ENCODE results near the gene SGMS1. TPM values are rescaled to one million over a fixed set of nuclear protein-coding genes. Genes with fewer than 3 reads are reported as not detected.

Gene SGMS1
- total RNA-seq, 4 donors from 2014 or later = 80.8 to 98.9 (median 90.7) TPM

DNA sequence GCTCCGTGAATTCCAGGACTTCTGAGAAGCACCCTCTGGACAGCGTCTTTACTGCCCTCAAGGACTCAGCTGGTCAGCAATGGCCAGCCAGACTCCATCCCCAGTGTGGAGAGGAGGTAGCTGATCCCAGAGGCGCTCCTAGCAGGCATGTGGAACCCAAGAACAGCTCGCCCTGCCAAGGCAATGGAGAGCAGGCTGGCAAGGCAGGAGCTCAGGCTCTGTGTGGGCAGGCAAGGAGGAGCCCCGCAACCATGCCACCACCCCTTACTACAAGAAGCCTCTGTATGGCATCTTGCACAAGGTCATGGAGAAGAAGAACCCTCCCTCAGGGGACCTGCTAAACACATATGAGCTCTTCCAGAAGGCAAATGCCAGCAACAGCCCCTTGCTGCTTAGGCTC lies 34.4 kb upstream of the SGMS1 start:
- Histone ChIP-seq H3K36me3 (no peaks in the 10 kb centered on the region), H3K4me3 (replicated peaks in 1 of 3) (no peak overlapping the region), H3K4me1 (peaks cover 0 to 4% of the 10 kb centered on the region in 2 donors), H3K9me3 (no peaks in the 10 kb centered on the region), H3K27ac (no peak overlapping the region), H3K27me3 (no peaks in the 10 kb centered on the region)
- DNase-seq = no peak
- WGBS, 2 donors = 86 to 95% methylated on average over 2 to 4 of the region's 5 CpGs
- intact Hi-C loops (cut with DNase I) = no loop called here
- TF ChIP-seq POLR2A (IDR thresholded peaks at IDR 0.05) = no peak
- TF ChIP-seq, protein P1, sequence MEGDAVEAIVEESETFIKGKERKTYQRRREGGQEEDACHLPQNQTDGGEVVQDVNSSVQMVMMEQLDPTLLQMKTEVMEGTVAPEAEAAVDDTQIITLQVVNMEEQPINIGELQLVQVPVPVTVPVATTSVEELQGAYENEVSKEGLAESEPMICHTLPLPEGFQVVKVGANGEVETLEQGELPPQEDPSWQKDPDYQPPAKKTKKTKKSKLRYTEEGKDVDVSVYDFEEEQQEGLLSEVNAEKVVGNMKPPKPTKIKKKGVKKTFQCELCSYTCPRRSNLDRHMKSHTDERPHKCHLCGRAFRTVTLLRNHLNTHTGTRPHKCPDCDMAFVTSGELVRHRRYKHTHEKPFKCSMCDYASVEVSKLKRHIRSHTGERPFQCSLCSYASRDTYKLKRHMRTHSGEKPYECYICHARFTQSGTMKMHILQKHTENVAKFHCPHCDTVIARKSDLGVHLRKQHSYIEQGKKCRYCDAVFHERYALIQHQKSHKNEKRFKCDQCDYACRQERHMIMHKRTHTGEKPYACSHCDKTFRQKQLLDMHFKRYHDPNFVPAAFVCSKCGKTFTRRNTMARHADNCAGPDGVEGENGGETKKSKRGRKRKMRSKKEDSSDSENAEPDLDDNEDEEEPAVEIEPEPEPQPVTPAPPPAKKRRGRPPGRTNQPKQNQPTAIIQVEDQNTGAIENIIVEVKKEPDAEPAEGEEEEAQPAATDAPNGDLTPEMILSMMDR (IDR thresholded peaks at IDR 0.05) = no peak

DNA sequence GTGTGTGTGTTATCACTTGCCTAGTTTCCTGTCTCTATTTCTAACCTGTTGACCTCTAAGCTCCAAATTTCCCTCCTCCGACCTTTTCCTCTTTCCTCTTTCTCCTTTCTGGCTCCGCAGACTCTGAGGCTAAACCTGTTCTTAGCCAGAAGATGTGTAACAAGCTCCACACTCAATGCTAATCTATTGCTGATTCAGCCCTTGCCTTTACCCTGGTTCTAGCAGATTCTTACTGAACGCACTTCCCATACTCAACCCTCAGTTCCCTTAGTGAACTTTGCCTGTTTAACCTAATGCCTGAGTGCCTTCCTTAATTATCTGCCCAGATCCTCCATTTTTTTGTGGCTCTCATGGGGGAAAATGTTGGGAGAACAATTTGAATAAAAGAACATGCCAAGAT lies 30.0 kb upstream of the SGMS1 start:
- Histone ChIP-seq H3K4me1 (peaks cover 0 to 4% of the 10 kb centered on the region in 2 donors), H3K27me3 (no peaks in the 10 kb centered on the region), H3K9me3 (no peaks in the 10 kb centered on the region), H3K4me3 (replicated peaks in 1 of 3) (no peak overlapping the region), H3K36me3 (no peaks in the 10 kb centered on the region), H3K27ac (no peak overlapping the region)
- intact Hi-C loops (cut with DNase I) = no loop called here
- no peak for DNase-seq
- WGBS, 2 donors = 44 to 48% methylated on average over 3 of the region's 3 CpGs
- TF ChIP-seq POLR2A (IDR thresholded peaks at IDR 0.05) = no peak
- TF ChIP-seq, protein P1 (IDR thresholded peaks at IDR 0.05) = no peak

DNA sequence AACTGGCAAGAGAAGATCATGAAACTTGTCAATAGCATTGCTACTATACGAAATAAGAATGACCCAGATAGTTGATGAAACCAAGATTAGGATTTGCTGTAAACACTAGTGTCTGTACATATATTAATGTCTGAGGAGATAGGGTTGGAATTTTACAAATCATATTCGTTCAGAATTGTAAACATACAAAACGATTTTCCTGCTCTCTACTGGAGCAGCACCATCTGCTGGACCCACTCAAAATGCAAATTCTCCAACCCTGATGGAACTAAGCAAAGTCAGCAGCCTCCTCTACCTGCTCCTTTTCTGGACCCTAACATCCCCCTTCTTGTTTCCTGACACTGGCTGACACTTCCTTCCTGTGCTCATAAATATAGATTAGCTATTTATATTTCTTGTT lies 29.4 kb upstream of the SGMS1 start:
- Histone ChIP-seq H3K36me3 (no peaks in the 10 kb centered on the region), H3K4me3 (replicated peaks in 1 of 3) (no peak overlapping the region), H3K27me3 (no peaks in the 10 kb centered on the region), H3K4me1 (peaks cover 0 to 4% of the 10 kb centered on the region in 2 donors), H3K9me3 (no peaks in the 10 kb centered on the region), H3K27ac (no peak overlapping the region)
- WGBS, 2 donors = 16 to 28% methylated on average over 3 of the region's 3 CpGs
- intact Hi-C loops (cut with DNase I) = no loop called here
- DNase-seq = peak; percentile 10 to 22
- TF ChIP-seq, protein P1 (IDR thresholded peaks at IDR 0.05) = peak in 4 of 6 experiments; percentile 37 to 63 (median 60)
- TF ChIP-seq POLR2A (IDR thresholded peaks at IDR 0.05) = no peak

DNA sequence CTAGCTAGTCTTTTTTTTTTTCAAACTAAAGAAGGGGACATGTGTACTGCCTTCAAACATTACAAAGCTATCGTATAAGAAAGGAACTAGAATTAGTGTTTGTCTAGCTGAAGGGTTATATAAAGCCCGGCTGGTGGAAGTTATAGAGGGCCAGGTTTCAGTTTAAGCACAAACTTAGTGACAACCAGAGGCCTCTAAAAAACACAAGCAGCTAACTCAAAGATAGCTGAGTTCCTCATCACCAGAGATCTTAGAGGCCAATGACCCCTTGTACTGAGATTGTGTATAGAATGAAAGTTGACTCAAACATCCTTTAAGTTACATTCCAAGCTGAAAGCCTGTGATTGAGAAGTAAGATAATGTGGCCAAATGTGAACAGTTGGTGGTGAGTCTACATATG lies 28.1 kb upstream of the SGMS1 start:
- TF ChIP-seq POLR2A (IDR thresholded peaks at IDR 0.05) = no peak
- TF ChIP-seq, protein P1 (IDR thresholded peaks at IDR 0.05) = no peak
- H3K4me3 ChIP-seq (replicated peaks in 1 of 3) = no peak overlapping the region
- WGBS, 2 donors = 63 to 66% methylated on average over 2 of the region's 2 CpGs
- intact Hi-C loops (cut with DNase I) = no loop called here
- H3K9me3 ChIP-seq = no peaks in the 10 kb centered on the region
- no peaks in the 10 kb centered on the region for H3K36me3 ChIP-seq
- no peak for DNase-seq
- H3K4me1 ChIP-seq = peaks cover 0 to 4% of the 10 kb centered on the region in 2 donors
- no peaks in the 10 kb centered on the region for H3K27me3 ChIP-seq
- H3K27ac ChIP-seq = no peak overlapping the region

DNA sequence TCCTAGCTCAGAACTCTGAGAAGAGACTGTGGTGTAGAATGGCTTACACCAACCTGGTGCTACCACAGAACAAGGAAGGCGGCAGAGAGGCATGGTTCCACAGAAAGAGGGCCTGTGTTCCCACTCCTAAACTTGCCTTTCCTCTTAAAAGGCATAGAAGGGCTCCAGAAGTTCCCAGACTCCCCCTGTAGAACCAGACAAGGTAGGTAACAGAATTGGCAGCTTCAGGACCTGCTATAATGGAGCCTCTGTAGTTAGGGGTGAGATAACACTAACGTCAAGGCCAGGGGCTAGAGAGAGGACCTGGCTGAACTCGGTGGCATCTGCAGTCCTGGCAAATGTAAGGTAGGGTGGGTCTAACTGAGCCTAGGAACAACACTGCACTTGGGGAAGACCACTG lies 26.7 kb upstream of the SGMS1 start:
- no peak for DNase-seq
- Histone ChIP-seq H3K36me3 (no peaks in the 10 kb centered on the region), H3K4me1 (peaks cover 0 to 4% of the 10 kb centered on the region in 2 donors), H3K4me3 (replicated peaks in 1 of 3) (no peak overlapping the region), H3K9me3 (no peaks in the 10 kb centered on the region), H3K27ac (no peak overlapping the region), H3K27me3 (no peaks in the 10 kb centered on the region)
- 94 to 97% methylated on average over 3 of the region's 3 CpGs for WGBS, 2 donors
- TF ChIP-seq POLR2A (IDR thresholded peaks at IDR 0.05) = no peak
- TF ChIP-seq, protein P1 (IDR thresholded peaks at IDR 0.05) = no peak
- intact Hi-C loops (cut with DNase I) = no loop called here
